PC-3 (cell line): Measurements from ENCODE around the gene CLEC1B.

Source experiments
- EZH2phosphoT487 ChIP-seq: fragments of 300-600 bp; sonication (generic); IDR thresholded peaks from 2 replicates; pipeline ENCODE4 v1.6.1; 2018; ENCODE audit warnings: mild to moderate bottlenecking, antibody characterized with exemption, low read length, borderline replicate concordance
- TF ChIP-seq, protein P1 (sequence below): fragments of 300-600 bp; sonication (generic); conservative IDR thresholded peaks from 2 replicates; pipeline ENCODE4 v1.5.1; 2017; ENCODE audit warnings: antibody characterized with exemption, low read depth, mild to moderate bottlenecking, low read length

DNA sequence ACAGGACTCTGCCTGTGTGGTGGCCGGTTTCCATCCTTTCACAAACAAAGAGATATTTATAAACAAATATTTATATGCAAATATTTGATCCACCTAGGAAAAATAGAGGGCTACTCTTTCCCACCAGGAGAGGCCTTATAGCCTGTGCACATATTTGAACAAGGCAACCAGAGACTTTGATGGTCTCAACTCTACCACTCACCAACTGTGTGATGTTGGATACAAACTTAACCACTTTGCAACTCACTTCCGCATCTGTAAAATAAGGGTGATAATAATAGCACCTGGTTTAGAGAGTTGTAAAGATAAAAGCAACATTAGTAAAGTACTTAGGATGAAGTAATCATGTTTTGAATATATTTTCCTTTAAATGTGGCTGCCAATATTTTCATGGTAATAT lies 29.2 kb downstream of the CLEC1B start:
- TF ChIP-seq, protein P1, sequence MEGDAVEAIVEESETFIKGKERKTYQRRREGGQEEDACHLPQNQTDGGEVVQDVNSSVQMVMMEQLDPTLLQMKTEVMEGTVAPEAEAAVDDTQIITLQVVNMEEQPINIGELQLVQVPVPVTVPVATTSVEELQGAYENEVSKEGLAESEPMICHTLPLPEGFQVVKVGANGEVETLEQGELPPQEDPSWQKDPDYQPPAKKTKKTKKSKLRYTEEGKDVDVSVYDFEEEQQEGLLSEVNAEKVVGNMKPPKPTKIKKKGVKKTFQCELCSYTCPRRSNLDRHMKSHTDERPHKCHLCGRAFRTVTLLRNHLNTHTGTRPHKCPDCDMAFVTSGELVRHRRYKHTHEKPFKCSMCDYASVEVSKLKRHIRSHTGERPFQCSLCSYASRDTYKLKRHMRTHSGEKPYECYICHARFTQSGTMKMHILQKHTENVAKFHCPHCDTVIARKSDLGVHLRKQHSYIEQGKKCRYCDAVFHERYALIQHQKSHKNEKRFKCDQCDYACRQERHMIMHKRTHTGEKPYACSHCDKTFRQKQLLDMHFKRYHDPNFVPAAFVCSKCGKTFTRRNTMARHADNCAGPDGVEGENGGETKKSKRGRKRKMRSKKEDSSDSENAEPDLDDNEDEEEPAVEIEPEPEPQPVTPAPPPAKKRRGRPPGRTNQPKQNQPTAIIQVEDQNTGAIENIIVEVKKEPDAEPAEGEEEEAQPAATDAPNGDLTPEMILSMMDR, result no peak
- no peak for TF ChIP-seq EZH2phosphoT487
